ENCODE results near the gene OGDHL.
A peak's percentile ranks its signal among the peaks of the same experiment; 100 is the strongest.
"Not testable (repeated sequence)": the region's sequence is repeated elsewhere in the genome, so short reads cannot be mapped to it uniquely, and the experiment has no call there.

Gene OGDHL

DNA sequence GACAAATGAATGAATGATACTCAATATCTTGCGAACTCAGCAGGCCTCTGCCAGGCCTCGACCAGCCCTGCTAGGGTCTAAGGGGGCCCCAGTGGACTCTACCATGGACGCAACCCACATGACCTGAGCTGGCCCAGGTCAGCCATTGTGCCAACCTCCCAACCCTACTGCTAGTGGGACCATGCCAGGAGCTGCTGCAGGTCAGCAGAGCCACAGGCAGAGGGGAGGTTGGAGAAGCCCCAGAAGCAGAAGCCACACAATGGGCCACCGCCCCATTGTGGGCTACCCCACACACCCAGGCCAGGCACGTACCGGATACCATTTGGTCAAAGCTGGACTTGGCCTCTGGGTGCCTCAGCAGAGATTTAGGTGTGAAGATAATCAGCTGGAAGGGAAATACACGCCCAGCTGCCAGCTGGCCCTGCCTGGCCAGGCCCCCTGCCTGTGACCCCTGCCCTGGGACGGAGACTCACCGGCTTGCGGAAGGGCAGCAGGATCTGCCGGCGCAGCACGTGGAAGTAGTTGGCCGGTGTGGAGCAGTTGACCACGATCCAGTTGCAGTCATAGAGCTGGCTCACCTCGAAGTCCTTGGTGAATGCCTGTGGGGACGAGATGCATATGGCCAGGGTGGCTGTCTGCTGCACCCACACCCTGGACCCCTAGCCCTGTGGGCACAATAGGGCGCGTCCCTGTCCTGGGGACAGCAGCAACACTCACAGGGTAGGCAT, 24.5 kb downstream of the OGDHL start:
- no peak overlapping the region for H3K27ac ChIP-seq
- TF ChIP-seq, protein P1, sequence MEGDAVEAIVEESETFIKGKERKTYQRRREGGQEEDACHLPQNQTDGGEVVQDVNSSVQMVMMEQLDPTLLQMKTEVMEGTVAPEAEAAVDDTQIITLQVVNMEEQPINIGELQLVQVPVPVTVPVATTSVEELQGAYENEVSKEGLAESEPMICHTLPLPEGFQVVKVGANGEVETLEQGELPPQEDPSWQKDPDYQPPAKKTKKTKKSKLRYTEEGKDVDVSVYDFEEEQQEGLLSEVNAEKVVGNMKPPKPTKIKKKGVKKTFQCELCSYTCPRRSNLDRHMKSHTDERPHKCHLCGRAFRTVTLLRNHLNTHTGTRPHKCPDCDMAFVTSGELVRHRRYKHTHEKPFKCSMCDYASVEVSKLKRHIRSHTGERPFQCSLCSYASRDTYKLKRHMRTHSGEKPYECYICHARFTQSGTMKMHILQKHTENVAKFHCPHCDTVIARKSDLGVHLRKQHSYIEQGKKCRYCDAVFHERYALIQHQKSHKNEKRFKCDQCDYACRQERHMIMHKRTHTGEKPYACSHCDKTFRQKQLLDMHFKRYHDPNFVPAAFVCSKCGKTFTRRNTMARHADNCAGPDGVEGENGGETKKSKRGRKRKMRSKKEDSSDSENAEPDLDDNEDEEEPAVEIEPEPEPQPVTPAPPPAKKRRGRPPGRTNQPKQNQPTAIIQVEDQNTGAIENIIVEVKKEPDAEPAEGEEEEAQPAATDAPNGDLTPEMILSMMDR (conservative IDR thresholded peaks at IDR 0.05): no peak

DNA sequence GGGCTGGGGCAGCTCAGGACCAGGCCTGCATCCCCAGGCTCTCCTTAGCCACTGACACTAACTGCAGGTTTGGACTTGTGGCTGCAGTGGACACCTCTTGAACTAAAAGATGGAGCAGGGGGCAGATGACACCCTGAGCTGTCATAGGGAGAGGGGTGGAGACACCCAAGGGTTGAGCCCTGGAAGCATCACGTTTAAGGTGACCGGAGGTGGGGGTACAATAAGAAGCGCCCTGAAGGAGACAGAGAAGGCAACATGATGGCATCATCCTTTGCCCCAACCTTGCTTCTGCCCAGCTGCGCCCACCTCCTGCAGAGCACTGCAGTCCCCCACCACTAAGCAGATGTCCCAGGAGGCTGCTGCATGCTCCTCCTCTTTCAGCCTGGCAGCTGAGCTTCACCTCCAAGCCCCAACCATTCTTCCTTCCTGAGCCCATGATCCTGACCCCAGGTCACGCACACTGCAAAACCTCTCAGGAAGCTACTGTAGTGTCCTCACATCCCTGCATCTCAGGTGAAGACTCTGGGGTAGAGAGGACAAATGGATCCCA, 25.5 kb downstream of the OGDHL start:
- H3K27ac ChIP-seq: peak overlapping the region; percentile 81
- TF ChIP-seq, protein P1 (conservative IDR thresholded peaks at IDR 0.05): no peak

DNA sequence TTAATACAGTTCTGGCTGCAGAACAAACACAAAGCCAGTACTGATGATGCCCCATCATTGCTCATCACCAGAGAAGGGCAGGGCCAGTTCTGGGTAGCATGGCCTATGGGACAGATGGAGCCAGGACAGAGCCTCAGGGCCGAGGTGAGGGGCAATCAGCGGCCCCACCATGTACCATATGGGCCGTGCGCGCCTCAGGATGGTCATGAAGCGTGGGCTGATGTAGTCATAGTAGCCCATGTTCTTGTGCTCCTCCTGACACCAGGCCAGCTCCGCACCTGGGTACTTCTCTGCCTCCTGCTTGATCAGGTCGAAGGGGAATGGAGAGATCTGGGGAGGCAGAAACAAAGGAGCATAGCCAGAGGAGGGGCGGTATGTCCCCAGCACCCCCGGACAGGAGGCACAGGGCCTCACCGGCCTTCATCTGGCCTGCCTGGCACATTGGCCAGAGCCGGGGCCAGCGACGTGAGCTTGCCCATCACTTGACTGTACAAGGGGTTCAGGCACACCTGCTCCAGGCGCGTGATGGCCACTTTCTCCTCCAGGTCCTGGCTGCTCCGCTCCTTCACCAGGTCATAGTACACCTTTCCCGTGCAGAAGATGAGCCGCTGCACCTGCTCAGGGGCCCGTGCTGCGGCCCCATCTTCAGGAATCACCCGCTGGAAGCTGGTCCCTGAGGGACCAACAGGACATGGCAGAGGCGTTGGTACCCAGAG, 26.1 kb downstream of the OGDHL start:
- H3K27ac ChIP-seq: peak overlapping the region; percentile 81
- TF ChIP-seq, protein P1 (conservative IDR thresholded peaks at IDR 0.05): no peak

DNA sequence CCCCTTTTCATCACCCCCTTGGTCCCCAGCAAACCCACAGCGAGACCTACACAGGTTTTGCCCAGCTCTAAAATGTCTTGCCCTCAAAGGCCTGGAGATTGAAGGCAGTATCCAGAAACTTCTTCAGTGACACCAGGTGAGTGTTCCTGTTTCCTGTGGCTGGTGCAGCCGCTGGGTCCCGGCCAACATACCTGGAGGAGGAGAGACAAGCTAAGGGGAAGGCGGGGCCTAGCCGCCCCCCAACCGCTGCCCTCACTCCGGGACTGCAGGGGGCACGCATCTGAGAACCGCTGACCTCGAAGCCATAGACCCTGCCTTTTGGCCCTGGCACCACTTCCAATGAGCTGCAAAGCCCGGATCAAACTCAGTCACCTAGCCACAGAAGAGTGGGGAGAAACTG, 27.0 kb downstream of the OGDHL start:
- peak overlapping the region; percentile 81 for H3K27ac ChIP-seq
- TF ChIP-seq, protein P1 (conservative IDR thresholded peaks at IDR 0.05): no peak

DNA sequence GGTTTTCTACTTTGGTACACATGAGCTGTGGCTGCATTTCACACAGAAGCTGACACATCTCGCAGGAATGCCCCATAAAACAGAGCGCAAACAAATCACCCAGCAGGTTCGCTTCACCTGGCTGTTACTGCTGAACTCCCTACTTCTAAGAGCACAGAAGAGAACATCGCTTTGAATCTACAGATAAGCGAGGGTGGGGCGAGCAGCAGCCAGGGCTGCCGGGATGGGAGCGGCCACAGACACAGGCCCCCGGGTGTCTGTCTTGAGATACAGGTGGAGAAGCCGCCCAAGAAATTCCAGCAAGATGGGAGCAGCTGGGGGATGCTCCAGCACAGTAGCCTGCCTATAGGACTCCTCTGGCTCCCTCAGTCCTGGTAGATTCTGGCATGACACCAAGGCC, 27.4 kb downstream of the OGDHL start:
- H3K27ac ChIP-seq: peak overlapping the region; percentile 81
- TF ChIP-seq, protein P1 (conservative IDR thresholded peaks at IDR 0.05): no peak

DNA sequence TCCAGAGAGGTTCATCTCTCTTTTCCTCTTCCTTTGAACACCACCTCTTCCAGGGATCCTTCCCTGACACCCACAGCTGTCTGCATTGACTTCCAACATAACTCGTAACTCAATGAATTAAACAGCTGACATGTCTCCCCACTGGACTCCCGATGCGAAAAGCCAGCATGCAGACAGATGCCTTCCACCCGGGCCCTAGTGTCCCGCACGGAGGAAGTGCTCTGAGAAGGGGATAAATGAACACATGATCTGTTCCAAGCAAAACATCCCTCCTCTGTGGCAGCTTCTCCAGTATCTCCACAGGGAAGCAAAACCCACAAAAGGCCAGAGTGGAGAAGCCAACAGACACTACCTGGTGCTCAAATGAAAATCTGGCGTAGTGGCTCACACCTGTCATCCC, 28.3 kb downstream of the OGDHL start:
- peak overlapping the region; percentile 81 for H3K27ac ChIP-seq
- TF ChIP-seq, protein P1 (conservative IDR thresholded peaks at IDR 0.05): no peak

DNA sequence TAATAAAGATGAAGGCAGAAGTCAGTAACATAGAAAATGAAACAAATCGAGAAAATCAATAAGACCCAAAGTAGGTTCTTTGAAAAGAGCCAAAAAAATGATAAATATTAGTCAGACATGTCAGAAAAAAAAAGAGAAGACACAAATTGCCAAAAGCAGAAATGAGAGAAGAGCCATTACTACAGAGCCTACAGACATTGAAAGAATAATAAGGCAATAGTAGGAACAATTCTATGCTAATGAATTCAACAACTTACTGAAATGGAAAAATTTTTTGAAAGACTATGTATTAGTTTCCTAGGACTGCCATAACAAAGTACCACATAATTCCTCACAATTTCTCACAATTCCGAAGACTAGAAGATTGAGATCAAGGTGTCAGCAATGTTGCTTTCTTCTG, 35.5 kb downstream of the OGDHL start:
- TF ChIP-seq, protein P1 (conservative IDR thresholded peaks at IDR 0.05): no peak
- no peak overlapping the region for H3K27ac ChIP-seq

DNA sequence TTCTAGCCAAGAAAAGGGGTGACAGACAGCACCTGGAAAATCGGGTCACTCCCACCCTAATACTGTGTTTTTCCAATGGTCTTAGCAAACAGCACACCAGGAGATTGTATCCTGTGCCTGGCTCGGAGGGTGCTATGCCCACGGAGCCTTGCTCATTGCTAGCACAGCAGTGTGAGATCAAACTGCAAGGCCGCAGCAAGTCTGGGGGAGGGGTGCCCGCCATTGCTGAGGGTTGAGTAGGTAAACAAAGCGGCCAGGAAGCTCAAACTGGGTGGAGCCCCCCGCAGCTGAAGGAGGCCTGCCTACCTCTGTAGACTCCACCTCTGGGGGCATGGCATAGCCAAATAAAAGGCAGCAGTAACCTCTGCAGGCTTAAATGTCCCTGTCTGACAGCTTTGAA, 47.0 kb downstream of the OGDHL start:
- H3K27ac ChIP-seq: not testable (repeated sequence)

All from VCaP (cell line).